HAP-1 (cell line): ENCODE data around the gene DSCAM.

Experiments used
- DNase-seq, 2 experiments: peaks; one replicate each; pipeline ENCODE4 v3.0.0-alpha.2; 2016 to 2020; ENCODE audit warnings: low spot score in 2 of 2
- H3K27me3 ChIP-seq: fragments of 250-450 bp; sonication (Bioruptor Pico); 2 replicates; pipeline ENCODE4 v1.5.1; 2020; ENCODE audit warnings: low read depth, mild to moderate bottlenecking, moderate library complexity
- H3K36me3 ChIP-seq: fragments of 250-450 bp; sonication (Bioruptor Pico); replicated peaks from 2 replicates; pipeline ENCODE4 v1.5.1; 2020; ENCODE audit warnings: mild to moderate bottlenecking
- H3K4me1 ChIP-seq: fragments of 250-450 bp; sonication (Bioruptor Pico); 2 replicates; pipeline ENCODE4 v1.5.1; 2020; ENCODE audit warnings: mild to moderate bottlenecking
- H3K4me3 ChIP-seq: fragments of 250-450 bp; sonication (Bioruptor Pico); 2 replicates; pipeline ENCODE4 v1.5.1; 2020; ENCODE audit warnings: mild to moderate bottlenecking, moderate library complexity
- H3K9me3 ChIP-seq: fragments of 250-450 bp; sonication (Bioruptor Pico); 2 replicates; pipeline ENCODE4 v1.5.1; 2020; ENCODE audit warnings: mild to moderate bottlenecking, moderate library complexity
- in situ Hi-C: fragments of 300-500 bp; cut with MboI; formaldehyde crosslinking; loops from 3 replicates; pipeline ENCODE4 v1.14.3; 2020; ENCODE audit warnings: low sequenced_read_pairs, inconsistent platforms, mixed read lengths

Gene DSCAM

GRCh38 chr21:40379881-40380810 lies 466.8 kb downstream of the DSCAM start:
- H3K9me3 ChIP-seq, result no peaks in the 10 kb centered on the region; the same call in 1 of the 2 replicates
- in situ Hi-C loops, result no loop called here
- H3K36me3 ChIP-seq, result no peaks in the 10 kb centered on the region
- no peaks in the 10 kb centered on the region for H3K27me3 ChIP-seq
- no peaks in the 10 kb centered on the region for H3K4me1 ChIP-seq
- no peak overlapping the region for H3K4me3 ChIP-seq
- DNase-seq, result no peak

- Histone ChIP-seq H3K36me3 (no peaks in the 10 kb centered on the region), H3K27me3 (no peaks in the 10 kb centered on the region), H3K4me1 (no peaks in the 10 kb centered on the region), H3K4me3 (no peak overlapping the region), H3K9me3 (no peaks in the 10 kb centered on the region; the same call in 1 of the 2 replicates)
- DNase-seq, result no peak
- in situ Hi-C loops, result no loop called here
Observed at GRCh38 chr21:40377135-40377534, 469.8 kb downstream of the DSCAM start.

GRCh38 chr21:40373761-40374160 lies 473.2 kb downstream of the DSCAM start:
- no peaks in the 10 kb centered on the region for H3K36me3 ChIP-seq
- no peaks in the 10 kb centered on the region for H3K9me3 ChIP-seq
- in situ Hi-C loops, result no loop called here
- H3K27me3 ChIP-seq, result no peaks in the 10 kb centered on the region
- DNase-seq, result no peak
- H3K4me1 ChIP-seq, result no peaks in the 10 kb centered on the region
- H3K4me3 ChIP-seq, result no peak overlapping the region

- no peaks in the 10 kb centered on the region; the same call in 1 of the 2 replicates for H3K9me3 ChIP-seq
- no peaks in the 10 kb centered on the region for H3K4me1 ChIP-seq
- H3K36me3 ChIP-seq, result no peaks in the 10 kb centered on the region
- in situ Hi-C loops, result no loop called here
- no peak overlapping the region for H3K4me3 ChIP-seq
- no peaks in the 10 kb centered on the region for H3K27me3 ChIP-seq
- no peak for DNase-seq
Observed at GRCh38 chr21:40372506-40372905, 474.5 kb downstream of the DSCAM start.

GRCh38 chr21:40371329-40371728 lies 475.6 kb downstream of the DSCAM start:
- no peak for DNase-seq
- H3K9me3 ChIP-seq, result no peaks in the 10 kb centered on the region; the same call in 1 of the 2 replicates
- H3K36me3 ChIP-seq, result no peaks in the 10 kb centered on the region
- no peaks in the 10 kb centered on the region for H3K27me3 ChIP-seq
- H3K4me1 ChIP-seq, result no peaks in the 10 kb centered on the region
- H3K4me3 ChIP-seq, result no peak overlapping the region
- in situ Hi-C loops, result no loop called here

- Histone ChIP-seq H3K36me3 (no peaks in the 10 kb centered on the region), H3K27me3 (no peaks in the 10 kb centered on the region), H3K9me3 (peaks cover 4% of the 10 kb centered on the region), H3K4me1 (no peaks in the 10 kb centered on the region), H3K4me3 (no peak overlapping the region)
- DNase-seq, result no peak
- in situ Hi-C loops, result no loop called here
Observed at GRCh38 chr21:40356644-40357043, 490.3 kb downstream of the DSCAM start.

GRCh38 chr21:40355076-40355475 lies 491.9 kb downstream of the DSCAM start:
- no peaks in the 10 kb centered on the region for H3K27me3 ChIP-seq
- no peak for DNase-seq
- no peak overlapping the region for H3K4me3 ChIP-seq
- H3K36me3 ChIP-seq, result no peaks in the 10 kb centered on the region
- in situ Hi-C loops, result no loop called here
- peaks cover 6% of the 10 kb centered on the region for H3K9me3 ChIP-seq
- H3K4me1 ChIP-seq, result no peaks in the 10 kb centered on the region

- Histone ChIP-seq H3K4me1 (no peaks in the 10 kb centered on the region), H3K36me3 (no peaks in the 10 kb centered on the region), H3K27me3 (no peaks in the 10 kb centered on the region), H3K9me3 (peaks cover 3% of the 10 kb centered on the region), H3K4me3 (no peak overlapping the region)
- in situ Hi-C loops, result no loop called here
- no peak for DNase-seq
Observed at GRCh38 chr21:40351006-40351405, 496.0 kb downstream of the DSCAM start.

- in situ Hi-C loops, result no loop called here
- H3K36me3 ChIP-seq, result no peaks in the 10 kb centered on the region
- H3K27me3 ChIP-seq, result no peaks in the 10 kb centered on the region
- peaks cover 3% of the 10 kb centered on the region for H3K9me3 ChIP-seq
- no peak for DNase-seq
- no peak overlapping the region for H3K4me3 ChIP-seq
- no peaks in the 10 kb centered on the region for H3K4me1 ChIP-seq
Observed at GRCh38 chr21:40349591-40349990, 497.4 kb downstream of the DSCAM start.

GRCh38 chr21:40345711-40346321 lies 501.1 kb downstream of the DSCAM start:
- Histone ChIP-seq H3K4me1 (no peaks in the 10 kb centered on the region), H3K4me3 (no peak overlapping the region), H3K27me3 (no peaks in the 10 kb centered on the region), H3K9me3 (no peaks in the 10 kb centered on the region; the same call in 1 of the 2 replicates), H3K36me3 (no peaks in the 10 kb centered on the region)
- in situ Hi-C loops, result no loop called here
- no peak for DNase-seq

GRCh38 chr21:40340357-40340756 lies 506.6 kb downstream of the DSCAM start:
- Histone ChIP-seq H3K4me1 (no peaks in the 10 kb centered on the region), H3K27me3 (no peaks in the 10 kb centered on the region), H3K9me3 (no peaks in the 10 kb centered on the region; the same call in 1 of the 2 replicates), H3K4me3 (no peak overlapping the region), H3K36me3 (no peaks in the 10 kb centered on the region)
- in situ Hi-C loops, result no loop called here
- DNase-seq, result no peak

GRCh38 chr21:40339050-40339449 lies 507.9 kb downstream of the DSCAM start:
- H3K27me3 ChIP-seq, result no peaks in the 10 kb centered on the region
- no peak overlapping the region for H3K4me3 ChIP-seq
- in situ Hi-C loops, result no loop called here
- no peaks in the 10 kb centered on the region; the same call in 1 of the 2 replicates for H3K9me3 ChIP-seq
- H3K36me3 ChIP-seq, result no peaks in the 10 kb centered on the region
- no peak for DNase-seq
- H3K4me1 ChIP-seq, result no peaks in the 10 kb centered on the region

GRCh38 chr21:40337981-40338380 lies 509.0 kb downstream of the DSCAM start:
- in situ Hi-C loops, result no loop called here
- DNase-seq, result no peak
- Histone ChIP-seq H3K4me1 (no peaks in the 10 kb centered on the region), H3K9me3 (no peaks in the 10 kb centered on the region), H3K27me3 (no peaks in the 10 kb centered on the region), H3K36me3 (no peaks in the 10 kb centered on the region), H3K4me3 (no peak overlapping the region)

- in situ Hi-C loops, result no loop called here
- Histone ChIP-seq H3K27me3 (no peaks in the 10 kb centered on the region), H3K4me1 (no peaks in the 10 kb centered on the region), H3K4me3 (no peak overlapping the region), H3K36me3 (no peaks in the 10 kb centered on the region), H3K9me3 (no peaks in the 10 kb centered on the region)
- no peak for DNase-seq
Observed at GRCh38 chr21:40335704-40336103, 511.3 kb downstream of the DSCAM start.
